SK-N-SH treated with all-trans-retinoic acid at 6 μM for 48 hours (cell line): ENCODE measurements around the gene IL23R.
"Not testable (repeated sequence)": the region's sequence is repeated elsewhere in the genome, so short reads cannot be mapped to it uniquely, and the experiment has no call there.

Experiments used
- ATAC-seq: fragments of 200-7000 bp; cut with Tn5 transposase; 3 replicates; pipeline ENCODE4 v1.9.1; 2020; ENCODE audit warnings: mild to moderate bottlenecking, moderate library complexity
- ARNTL ChIP-seq: fragments of 450-650 bp; formaldehyde crosslinking; IDR thresholded peaks from 2 replicates; pipeline ENCODE4 v1.5.0; 2020; ENCODE audit warnings: low read depth, mild to moderate bottlenecking, moderate library complexity, borderline replicate concordance
- BACH2 ChIP-seq: fragments of 250-450 bp; sonication (Bioruptor Pico); IDR thresholded peaks from 2 replicates; pipeline ENCODE4 v1.9.0; 2021; ENCODE audit warnings: mild to moderate bottlenecking, borderline replicate concordance
- CSDC2 ChIP-seq: fragments of 250-450 bp; sonication (Bioruptor Pico); IDR thresholded peaks from 2 replicates; pipeline ENCODE4 v1.5.0; 2020; ENCODE audit warnings: mild to moderate bottlenecking, moderate library complexity
- ESRRG ChIP-seq: fragments of 250-450 bp; sonication (Bioruptor Pico); IDR thresholded peaks from 2 replicates; pipeline ENCODE4 v1.6.1; 2021; ENCODE audit warnings: mild to moderate bottlenecking
- GLIS3 ChIP-seq: fragments of 250-450 bp; sonication (Bioruptor Pico); IDR thresholded peaks from 2 replicates; pipeline ENCODE4 v1.5.0; 2020; ENCODE audit warnings: mild to moderate bottlenecking, moderate library complexity
- ISL1 ChIP-seq: fragments of 250-450 bp; sonication (Bioruptor Pico); IDR thresholded peaks from 2 replicates; pipeline ENCODE4 v2.1.2; 2022; ENCODE audit warnings: mild to moderate bottlenecking, moderate library complexity
- OSR1 ChIP-seq: fragments of 250-450 bp; sonication (Bioruptor Pico); IDR thresholded peaks from 2 replicates; pipeline ENCODE4 v1.8.0; 2022; ENCODE audit warnings: moderate library complexity, mild to moderate bottlenecking, inconsistent platforms
- PPARA ChIP-seq: fragments of 250-450 bp; sonication (Bioruptor Pico); IDR thresholded peaks from 2 replicates; pipeline ENCODE4 v1.5.0; 2020; ENCODE audit warnings: mild to moderate bottlenecking, borderline replicate concordance
- RARB ChIP-seq: fragments of 250-450 bp; sonication (Bioruptor Pico); IDR thresholded peaks from 2 replicates; pipeline ENCODE4 v1.8.0; 2021; ENCODE audit warnings: mild to moderate bottlenecking, moderate library complexity
- SNAI2 ChIP-seq: fragments of 250-450 bp; sonication (Bioruptor Pico); IDR thresholded peaks from 2 replicates; pipeline ENCODE4 v1.5.0; 2020; ENCODE audit warnings: mild to moderate bottlenecking, moderate library complexity
- TCF4 ChIP-seq: fragments of 250-450 bp; sonication (Bioruptor Pico); IDR thresholded peaks from 2 replicates; pipeline ENCODE4 v1.8.0; 2021; ENCODE audit warnings: mild to moderate bottlenecking, moderate library complexity, borderline replicate concordance
- TOX ChIP-seq: fragments of 250-450 bp; sonication (Bioruptor Pico); IDR thresholded peaks from 2 replicates; pipeline ENCODE4 v1.8.0; 2021; ENCODE audit warnings: mild to moderate bottlenecking, moderate library complexity, borderline replicate concordance
- ZC3H10 ChIP-seq: fragments of 250-450 bp; sonication (Bioruptor Pico); IDR thresholded peaks from 2 replicates; pipeline ENCODE4 v1.5.1; 2021; ENCODE audit warnings: mild to moderate bottlenecking, moderate library complexity
- ZFP3 ChIP-seq: fragments of 250-450 bp; sonication (Bioruptor Pico); IDR thresholded peaks from 2 replicates; pipeline ENCODE4 v1.5.0; 2020; ENCODE audit warnings: mild to moderate bottlenecking, moderate library complexity
- ZFP30 ChIP-seq: fragments of 450-650 bp; formaldehyde crosslinking; IDR thresholded peaks from 2 replicates; pipeline ENCODE4 v1.5.0; 2022; ENCODE audit warnings: mild to moderate bottlenecking, moderate library complexity
- ZNF565 ChIP-seq: fragments of 450-650 bp; formaldehyde crosslinking; conservative IDR thresholded peaks from 2 replicates; pipeline ENCODE4 v1.5.0; 2020; ENCODE audit warnings: low read depth, mild to moderate bottlenecking, moderate library complexity
- ZNF8 ChIP-seq: fragments of 450-650 bp; formaldehyde crosslinking; IDR thresholded peaks from 2 replicates; pipeline ENCODE4 v1.5.0; 2020; ENCODE audit warnings: mild to moderate bottlenecking, moderate library complexity
- TF ChIP-seq, protein P1 (sequence below): fragments of 250-450 bp; sonication (Bioruptor Pico); IDR thresholded peaks from 2 replicates; pipeline ENCODE4 v1.5.1; 2020; ENCODE audit warnings: low read depth, mild to moderate bottlenecking, moderate library complexity
- TF ChIP-seq, protein P2 (sequence below): fragments of 250-450 bp; sonication (Bioruptor Pico); IDR thresholded peaks from 2 replicates; pipeline ENCODE4 v1.8.0; 2021; ENCODE audit warnings: low read depth, mild to moderate bottlenecking, moderate library complexity, borderline replicate concordance
- TF ChIP-seq, protein P3 (sequence below): fragments of 250-450 bp; sonication (Bioruptor Pico); IDR thresholded peaks from 2 replicates; pipeline ENCODE4 v1.5.0; 2020; ENCODE audit warnings: mild to moderate bottlenecking, moderate library complexity
- TF ChIP-seq, protein P4 (sequence below): fragments of 250-450 bp; sonication (Bioruptor Pico); IDR thresholded peaks from 2 replicates; pipeline ENCODE4 v1.8.0; 2020; ENCODE audit warnings: mild to moderate bottlenecking, moderate library complexity, borderline replicate concordance

IL23R gene

DNA sequence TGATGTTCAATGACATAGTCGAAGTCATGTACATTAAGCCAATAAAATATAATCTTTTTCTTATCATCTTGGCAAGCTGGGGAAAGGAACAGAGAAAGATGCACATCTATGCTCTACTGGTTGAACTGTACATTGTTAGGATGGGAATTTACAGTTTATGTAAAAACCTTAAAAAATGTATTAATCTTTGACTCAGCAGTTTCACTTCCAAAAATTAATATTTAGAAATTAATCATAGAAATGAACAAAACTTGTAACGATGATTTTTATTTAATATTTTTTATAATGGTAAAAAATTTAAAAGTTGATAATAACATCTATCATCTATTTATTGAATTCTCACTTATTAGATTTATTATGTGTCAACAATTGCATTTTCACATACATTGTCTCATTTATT is 25.8 kb upstream of the IL23R start (continued):
- TF ChIP-seq, protein P1, sequence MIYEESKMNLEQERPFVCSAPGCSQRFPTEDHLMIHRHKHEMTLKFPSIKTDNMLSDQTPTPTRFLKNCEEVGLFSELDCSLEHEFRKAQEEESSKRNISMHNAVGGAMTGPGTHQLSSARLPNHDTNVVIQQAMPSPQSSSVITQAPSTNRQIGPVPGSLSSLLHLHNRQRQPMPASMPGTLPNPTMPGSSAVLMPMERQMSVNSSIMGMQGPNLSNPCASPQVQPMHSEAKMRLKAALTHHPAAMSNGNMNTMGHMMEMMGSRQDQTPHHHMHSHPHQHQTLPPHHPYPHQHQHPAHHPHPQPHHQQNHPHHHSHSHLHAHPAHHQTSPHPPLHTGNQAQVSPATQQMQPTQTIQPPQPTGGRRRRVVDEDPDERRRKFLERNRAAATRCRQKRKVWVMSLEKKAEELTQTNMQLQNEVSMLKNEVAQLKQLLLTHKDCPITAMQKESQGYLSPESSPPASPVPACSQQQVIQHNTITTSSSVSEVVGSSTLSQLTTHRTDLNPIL = no peak
- TF ChIP-seq ESRRG (CRISPR knock-in tag) = no peak

DNA sequence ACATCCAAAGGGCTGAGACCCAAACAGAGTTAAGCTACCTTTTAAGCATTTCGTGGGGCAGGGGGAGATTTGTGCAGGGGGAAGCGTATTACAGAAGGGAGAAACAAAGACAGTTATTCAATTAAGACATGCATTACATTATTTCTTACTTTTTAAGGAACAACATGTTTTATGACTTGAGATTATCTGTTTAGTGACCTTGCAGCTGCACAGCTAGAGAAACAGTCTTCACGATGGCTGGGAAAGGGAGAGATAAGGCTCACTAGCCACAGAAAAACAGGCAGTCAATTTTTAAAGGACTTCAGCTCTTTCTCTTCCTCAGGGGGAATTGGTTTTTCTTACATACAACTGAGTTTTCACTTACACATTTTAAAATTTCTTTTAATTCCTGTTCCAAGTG is 24.4 kb upstream of the IL23R start:
- ATAC-seq = not testable (repeated sequence)

DNA sequence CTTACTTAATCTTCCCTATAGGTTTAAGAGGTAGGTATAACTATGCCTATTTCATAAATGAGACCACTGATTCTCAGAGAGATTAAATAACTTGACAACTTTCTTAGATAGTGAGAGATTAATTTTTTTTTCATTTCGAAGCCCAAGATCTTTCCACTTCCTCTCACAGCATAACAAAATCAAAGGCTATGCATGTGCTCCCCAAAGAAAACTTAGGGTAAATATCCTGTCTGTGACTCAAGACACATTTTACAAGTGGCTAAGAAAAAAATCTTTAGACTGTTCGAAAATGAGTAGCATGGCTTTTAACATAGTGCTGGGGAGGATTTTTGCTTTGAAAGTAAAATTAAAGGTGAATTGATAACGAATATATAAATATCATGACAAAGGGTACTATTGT is 23.3 kb upstream of the IL23R start:
- TF ChIP-seq TOX (CRISPR knock-in tag) (no peak), ZC3H10 (CRISPR knock-in tag) (no peak), OSR1 (CRISPR knock-in tag) (no peak), ZFP30 (CRISPR knock-in tag) (no peak), ESRRG (CRISPR knock-in tag) (no peak), ZNF565 (CRISPR knock-in tag) (no peak), RARB (CRISPR knock-in tag) (no peak), ISL1 (CRISPR knock-in tag) (no peak), BACH2 (CRISPR knock-in tag) (no peak), ZNF8 (CRISPR knock-in tag) (no peak), GLIS3 (CRISPR knock-in tag) (no peak), ARNTL (CRISPR knock-in tag) (no peak), TCF4 (CRISPR knock-in tag) (no peak), SNAI2 (no peak), CSDC2 (CRISPR knock-in tag) (no peak)
- TF ChIP-seq, protein P2, sequence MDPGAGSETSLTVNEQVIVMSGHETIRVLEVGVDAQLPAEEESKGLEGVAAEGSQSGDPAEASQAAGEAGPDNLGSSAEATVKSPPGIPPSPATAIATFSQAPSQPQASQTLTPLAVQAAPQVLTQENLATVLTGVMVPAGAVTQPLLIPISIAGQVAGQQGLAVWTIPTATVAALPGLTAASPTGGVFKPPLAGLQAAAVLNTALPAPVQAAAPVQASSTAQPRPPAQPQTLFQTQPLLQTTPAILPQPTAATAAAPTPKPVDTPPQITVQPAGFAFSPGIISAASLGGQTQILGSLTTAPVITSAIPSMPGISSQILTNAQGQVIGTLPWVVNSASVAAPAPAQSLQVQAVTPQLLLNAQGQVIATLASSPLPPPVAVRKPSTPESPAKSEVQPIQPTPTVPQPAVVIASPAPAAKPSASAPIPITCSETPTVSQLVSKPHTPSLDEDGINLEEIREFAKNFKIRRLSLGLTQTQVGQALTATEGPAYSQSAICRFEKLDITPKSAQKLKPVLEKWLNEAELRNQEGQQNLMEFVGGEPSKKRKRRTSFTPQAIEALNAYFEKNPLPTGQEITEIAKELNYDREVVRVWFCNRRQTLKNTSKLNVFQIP (CRISPR knock-in tag) = no peak
- TF ChIP-seq, protein P3, sequence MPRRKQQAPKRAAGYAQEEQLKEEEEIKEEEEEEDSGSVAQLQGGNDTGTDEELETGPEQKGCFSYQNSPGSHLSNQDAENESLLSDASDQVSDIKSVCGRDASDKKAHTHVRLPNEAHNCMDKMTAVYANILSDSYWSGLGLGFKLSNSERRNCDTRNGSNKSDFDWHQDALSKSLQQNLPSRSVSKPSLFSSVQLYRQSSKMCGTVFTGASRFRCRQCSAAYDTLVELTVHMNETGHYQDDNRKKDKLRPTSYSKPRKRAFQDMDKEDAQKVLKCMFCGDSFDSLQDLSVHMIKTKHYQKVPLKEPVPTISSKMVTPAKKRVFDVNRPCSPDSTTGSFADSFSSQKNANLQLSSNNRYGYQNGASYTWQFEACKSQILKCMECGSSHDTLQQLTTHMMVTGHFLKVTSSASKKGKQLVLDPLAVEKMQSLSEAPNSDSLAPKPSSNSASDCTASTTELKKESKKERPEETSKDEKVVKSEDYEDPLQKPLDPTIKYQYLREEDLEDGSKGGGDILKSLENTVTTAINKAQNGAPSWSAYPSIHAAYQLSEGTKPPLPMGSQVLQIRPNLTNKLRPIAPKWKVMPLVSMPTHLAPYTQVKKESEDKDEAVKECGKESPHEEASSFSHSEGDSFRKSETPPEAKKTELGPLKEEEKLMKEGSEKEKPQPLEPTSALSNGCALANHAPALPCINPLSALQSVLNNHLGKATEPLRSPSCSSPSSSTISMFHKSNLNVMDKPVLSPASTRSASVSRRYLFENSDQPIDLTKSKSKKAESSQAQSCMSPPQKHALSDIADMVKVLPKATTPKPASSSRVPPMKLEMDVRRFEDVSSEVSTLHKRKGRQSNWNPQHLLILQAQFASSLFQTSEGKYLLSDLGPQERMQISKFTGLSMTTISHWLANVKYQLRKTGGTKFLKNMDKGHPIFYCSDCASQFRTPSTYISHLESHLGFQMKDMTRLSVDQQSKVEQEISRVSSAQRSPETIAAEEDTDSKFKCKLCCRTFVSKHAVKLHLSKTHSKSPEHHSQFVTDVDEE (CRISPR knock-in tag) = no peak
- TF ChIP-seq, protein P4, sequence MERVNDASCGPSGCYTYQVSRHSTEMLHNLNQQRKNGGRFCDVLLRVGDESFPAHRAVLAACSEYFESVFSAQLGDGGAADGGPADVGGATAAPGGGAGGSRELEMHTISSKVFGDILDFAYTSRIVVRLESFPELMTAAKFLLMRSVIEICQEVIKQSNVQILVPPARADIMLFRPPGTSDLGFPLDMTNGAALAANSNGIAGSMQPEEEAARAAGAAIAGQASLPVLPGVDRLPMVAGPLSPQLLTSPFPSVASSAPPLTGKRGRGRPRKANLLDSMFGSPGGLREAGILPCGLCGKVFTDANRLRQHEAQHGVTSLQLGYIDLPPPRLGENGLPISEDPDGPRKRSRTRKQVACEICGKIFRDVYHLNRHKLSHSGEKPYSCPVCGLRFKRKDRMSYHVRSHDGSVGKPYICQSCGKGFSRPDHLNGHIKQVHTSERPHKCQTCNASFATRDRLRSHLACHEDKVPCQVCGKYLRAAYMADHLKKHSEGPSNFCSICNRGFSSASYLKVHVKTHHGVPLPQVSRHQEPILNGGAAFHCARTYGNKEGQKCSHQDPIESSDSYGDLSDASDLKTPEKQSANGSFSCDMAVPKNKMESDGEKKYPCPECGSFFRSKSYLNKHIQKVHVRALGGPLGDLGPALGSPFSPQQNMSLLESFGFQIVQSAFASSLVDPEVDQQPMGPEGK (CRISPR knock-in tag) = no peak
- TF ChIP-seq, protein P1 = no peak
- no peak for ATAC-seq

DNA sequence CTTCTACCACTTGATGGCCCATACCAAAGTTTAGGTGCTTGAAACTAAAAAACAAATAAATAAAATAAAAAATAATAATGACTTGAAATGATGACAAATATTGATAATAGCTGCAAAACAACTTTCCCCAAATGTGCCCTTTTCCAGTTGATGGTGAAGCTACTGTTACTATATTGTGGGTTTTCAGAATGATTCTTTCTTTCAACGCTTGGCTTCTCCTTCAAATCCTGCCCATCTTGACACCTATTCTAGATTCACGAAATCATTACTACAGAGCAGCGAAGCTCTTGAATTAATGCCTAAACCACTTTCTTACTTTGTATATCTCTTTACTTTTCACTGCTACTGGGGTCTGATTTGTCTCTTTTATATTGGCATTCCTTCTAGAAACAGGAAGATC is 22.3 kb upstream of the IL23R start:
- ATAC-seq = no peak
- TF ChIP-seq TCF4 (CRISPR knock-in tag) = no peak
- no peak for TF ChIP-seq ZNF565 (CRISPR knock-in tag)
- TF ChIP-seq, protein P1 = no peak
- no peak for TF ChIP-seq OSR1 (CRISPR knock-in tag)
- no peak for TF ChIP-seq ZFP30 (CRISPR knock-in tag)
- no peak for TF ChIP-seq GLIS3 (CRISPR knock-in tag)
- no peak for TF ChIP-seq ISL1 (CRISPR knock-in tag)
- TF ChIP-seq ZFP3 (CRISPR knock-in tag) = no peak
- TF ChIP-seq, protein P2 (CRISPR knock-in tag) = no peak
- TF ChIP-seq ESRRG (CRISPR knock-in tag) = no peak
- TF ChIP-seq SNAI2 = no peak
- TF ChIP-seq, protein P3 (CRISPR knock-in tag) = no peak
- no peak for TF ChIP-seq PPARA (CRISPR knock-in tag)
